Cardiac atrium fibroblast (primary cell): ENCODE data around the gene SSTR4. TPM values are rescaled to one million over a fixed set of nuclear protein-coding genes. Genes with fewer than 3 reads are reported as not detected.

ENCODE experiments used
- total RNA-seq: library from RNA; depleted of rRNA; stranded (reverse); fragments of >200 nt; gene quantifications from 2 replicates; pipeline ENCODE4 v1.2.3, GENCODE V29; 2015

SSTR4 gene, protein sequence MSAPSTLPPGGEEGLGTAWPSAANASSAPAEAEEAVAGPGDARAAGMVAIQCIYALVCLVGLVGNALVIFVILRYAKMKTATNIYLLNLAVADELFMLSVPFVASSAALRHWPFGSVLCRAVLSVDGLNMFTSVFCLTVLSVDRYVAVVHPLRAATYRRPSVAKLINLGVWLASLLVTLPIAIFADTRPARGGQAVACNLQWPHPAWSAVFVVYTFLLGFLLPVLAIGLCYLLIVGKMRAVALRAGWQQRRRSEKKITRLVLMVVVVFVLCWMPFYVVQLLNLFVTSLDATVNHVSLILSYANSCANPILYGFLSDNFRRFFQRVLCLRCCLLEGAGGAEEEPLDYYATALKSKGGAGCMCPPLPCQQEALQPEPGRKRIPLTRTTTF
- total RNA-seq, result not detected in 2 replicates

DNA sequence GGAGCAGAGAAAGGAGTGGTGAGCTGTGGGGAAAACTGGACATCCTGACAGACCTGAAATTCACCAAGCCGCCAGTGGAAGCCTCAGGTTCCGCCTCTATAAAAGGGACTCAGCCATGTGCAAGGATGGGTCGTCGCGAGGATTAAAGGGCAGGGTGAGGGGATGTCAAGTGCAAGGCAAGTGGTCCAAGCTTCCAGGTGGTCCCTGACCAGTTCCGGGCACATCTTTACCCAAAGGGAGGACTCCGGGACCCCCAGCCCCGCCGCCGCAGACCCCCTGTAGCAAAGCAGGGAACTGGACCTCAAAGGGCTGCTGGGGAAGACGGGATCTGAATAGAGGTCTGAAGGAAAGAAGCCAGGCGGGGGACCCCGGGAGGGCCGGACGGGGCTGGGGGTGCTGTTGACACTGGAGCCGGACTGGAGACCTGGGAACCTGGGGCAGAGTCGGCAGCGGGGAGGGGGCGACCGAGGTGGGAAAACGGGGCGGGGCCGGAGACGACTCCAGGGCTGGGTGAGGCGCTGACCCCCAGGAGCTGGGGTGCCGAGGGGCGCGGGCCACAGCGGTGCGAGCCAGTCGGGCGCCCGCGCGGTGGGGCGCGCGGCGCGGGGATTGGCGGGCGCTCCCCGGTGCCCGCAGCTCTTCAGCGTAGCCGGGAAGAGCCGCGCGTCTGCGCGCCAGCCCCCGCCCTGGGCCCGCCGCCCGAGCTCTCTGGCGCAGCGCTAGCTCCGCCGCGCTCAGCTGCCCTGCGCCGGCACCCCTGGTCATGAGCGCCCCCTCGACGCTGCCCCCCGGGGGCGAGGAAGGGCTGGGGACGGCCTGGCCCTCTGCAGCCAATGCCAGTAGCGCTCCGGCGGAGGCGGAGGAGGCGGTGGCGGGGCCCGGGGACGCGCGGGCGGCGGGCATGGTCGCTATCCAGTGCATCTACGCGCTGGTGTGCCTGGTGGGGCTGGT lies at the start of gene SSTR4:
TSS of gene SSTR4 (plus strand) at position 592 of the 951 bp plus-strand sequence. CDS start at position 764, 172 bp downstream.

DNA sequence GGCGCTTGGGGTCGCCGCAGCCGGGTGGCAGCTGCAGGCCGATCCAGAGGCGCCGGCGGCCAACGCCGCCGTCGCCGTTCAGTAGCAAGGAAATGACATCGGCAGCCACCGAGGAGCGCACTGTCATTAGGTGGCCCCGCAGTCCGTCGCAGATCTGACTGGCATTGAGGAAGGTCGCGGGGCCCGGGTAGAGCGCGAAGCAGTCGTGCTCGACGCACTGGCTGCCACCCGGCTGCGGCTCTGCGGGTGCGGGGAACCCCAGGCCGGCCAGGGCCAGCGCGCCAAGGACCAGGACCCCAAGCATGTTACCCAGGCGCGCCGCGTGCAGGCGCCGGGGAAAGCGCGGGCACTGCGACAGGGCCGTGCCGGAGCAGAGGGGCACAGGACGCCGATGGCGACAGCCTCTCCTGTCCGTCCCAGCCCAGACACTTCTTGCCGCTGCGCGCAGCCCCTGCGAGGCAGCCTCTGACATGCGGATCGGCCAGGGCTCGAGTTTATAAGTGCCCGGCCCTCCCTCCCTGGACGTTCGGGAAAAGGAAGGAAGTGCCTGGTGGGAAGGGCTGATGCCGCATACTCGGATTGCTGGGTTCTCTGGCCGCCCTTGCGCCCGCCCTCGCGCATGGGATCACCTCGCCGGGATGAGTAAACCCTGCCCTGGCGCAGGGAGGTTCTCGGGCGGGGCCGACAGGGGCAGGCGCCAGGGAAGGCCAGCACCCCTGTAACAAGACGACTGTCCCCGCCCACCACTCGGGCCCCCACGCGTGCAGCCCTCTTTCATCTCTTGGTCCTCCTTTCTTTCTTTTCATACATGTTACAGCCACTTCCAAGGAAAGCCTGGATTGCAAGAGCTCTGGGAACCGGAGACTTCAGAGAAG lies 14.3 kb downstream of the SSTR4 start, which contains the start of gene THBD:
TSS of gene THBD (minus strand) at position 472 of the 875 bp plus-strand sequence. CDS start at position 304, 168 bp downstream.

DNA sequence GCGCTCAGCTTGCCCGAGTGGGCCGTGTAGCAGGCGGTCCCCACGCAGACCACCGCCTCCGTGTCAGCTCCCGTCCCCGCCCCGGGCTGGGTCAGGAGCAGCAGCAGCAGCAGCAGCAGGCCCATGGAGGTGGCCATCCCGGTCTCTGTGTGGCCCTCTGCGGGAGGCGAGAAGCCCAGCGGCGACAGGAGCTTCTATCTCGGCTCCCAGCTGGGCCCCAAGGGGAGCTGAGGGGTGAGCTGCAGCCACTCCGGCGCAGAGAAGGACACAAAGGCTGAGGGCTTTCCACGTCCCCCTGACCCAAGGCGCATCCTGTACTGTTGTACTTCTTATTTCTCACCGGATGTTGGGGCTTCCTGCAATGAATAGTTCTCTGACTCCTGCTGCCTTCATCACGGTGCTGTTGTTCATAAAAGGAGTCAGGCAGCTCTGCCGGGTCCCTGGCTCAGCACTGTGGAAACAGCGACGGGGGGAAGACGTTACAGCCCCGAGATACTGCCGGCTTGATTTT lies 51.0 kb downstream of the SSTR4 start, which contains the start of gene CD93:
TSS of gene CD93 (minus strand) at position 269 of the 511 bp plus-strand sequence. CDS start at position 137, 132 bp downstream.

Other genes starting within 250 kb of the SSTR4 start
- 11.7 and 19.9 TPM in 2 replicates for gene THBD, start 14.4 kb downstream of the SSTR4 start, total RNA-seq
- 7.8 and 26.4 TPM in 2 replicates for gene CD93, start 51.0 kb downstream of the SSTR4 start, total RNA-seq